HepG2 (cell line): Measurements from ENCODE around the gene ATP8B4. TPM values are rescaled to one million over a fixed set of nuclear protein-coding genes. Genes with fewer than 3 reads are reported as not detected.

Source experiments
- ATAC-seq: fragments of 200-7000 bp; cut with Tn5 transposase; 3 replicates; pipeline ENCODE4 v1.9.1; 2020; ENCODE audit warnings: mild to moderate bottlenecking, moderate library complexity
- BruUV-seq: library from RNA; stranded (reverse); fragments of 400-500 nt; replicated peaks from 2 replicates; lab custom pipeline; 2021; lab: Mats Ljungman, UMichigan
- CTCF ChIA-PET: fragments of 300-600 bp; formaldehyde crosslinking; extraction: SDS; loops from one replicate; lab custom pipeline; 2021; ENCODE audit warnings: low total read pairs, inconsistent platforms, low intra/inter-chr PET ratio; lab: Yijun Ruan, JAX
- POLR2A ChIA-PET: fragments of 350-600 bp; sonication (Branson Sonifier 250); formaldehyde crosslinking; loops from one replicate; lab custom pipeline; 2020; ENCODE audit warnings: antibody characterized with exemption, inconsistent platforms; lab: Yijun Ruan, JAX
- DNase-seq: peaks from one replicate; pipeline ENCODE4 v3.0.0-alpha.2; 2015; ENCODE audit warnings: low spot score
- FAIRE-seq: peaks from 3 replicates; lab custom pipeline; 2011; peaks lifted over from hg19 to GRCh38; lab: Jason Lieb, UNC
- H2AFZ ChIP-seq: one replicate; pipeline ENCODE4 v1.6.1; 2011; ENCODE audit warnings: low read length, inconsistent platforms
- H3K27ac ChIP-seq: fragments of 300-600 bp; 3 replicates; pipeline ENCODE4 v1.8.0; 2011; ENCODE audit warnings: mixed run types, mild to moderate bottlenecking, mixed read lengths, low read length, inconsistent platforms; ENCODE audit not compliant: insufficient read depth; ENCODE audit errors: extremely low read length
- H3K27me3 ChIP-seq, 2 experiments: fragments of 200-600 bp in 1 of 2; 2 replicates in 1 of 2; 3 replicates in 1 of 2; pipeline versions ENCODE4 v1.6.0 to v1.8.0; 2011; ENCODE audit warnings: low read length in 2 of 2, mild to moderate bottlenecking in 2 of 2, moderate library complexity in 2 of 2, inconsistent platforms in 1 of 2; ENCODE audit not compliant: insufficient read depth in 2 of 2, control insufficient read depth in 1 of 2
- H3K36me3 ChIP-seq, 2 experiments: fragments of 200-600 bp in 1 of 2; replicated peaks in 1 of 2; 2 replicates in 1 of 2; 3 replicates in 1 of 2; pipeline versions ENCODE4 v1.5.1 to v1.8.0; 2011; ENCODE audit warnings: low read length in 2 of 2, inconsistent platforms in 1 of 2; ENCODE audit not compliant: insufficient read depth in 2 of 2, control insufficient read depth in 1 of 2
- H3K4me1 ChIP-seq: 2 replicates; pipeline ENCODE4 v1.5.1; 2012; ENCODE audit warnings: low read length, inconsistent platforms; ENCODE audit not compliant: insufficient read depth
- H3K4me2 ChIP-seq: 2 replicates; pipeline ENCODE4 v1.6.0; 2011; ENCODE audit warnings: low read depth, low read length, inconsistent platforms
- H3K4me3 ChIP-seq, 3 experiments: fragments of 200-600 bp in 1 of 3; sonication (generic), shearing (Covaris generic) in 1 of 3; replicated peaks in 1 of 3; 2 replicates each; pipeline ENCODE4 v1.5.1; 2011 to 2016; ENCODE audit warnings: low read length in 3 of 3, inconsistent platforms in 2 of 3, low read depth in 2 of 3, mild to moderate bottlenecking in 2 of 3, control low read depth in 1 of 3, mixed read lengths in 1 of 3; ENCODE audit not compliant: insufficient read depth in 1 of 3
- H3K79me2 ChIP-seq: one replicate; pipeline ENCODE4 v1.6.1; 2011; ENCODE audit warnings: low read length, inconsistent platforms; ENCODE audit not compliant: insufficient read depth
- H3K9ac ChIP-seq: 2 replicates; pipeline ENCODE4 v1.6.0; 2011; ENCODE audit warnings: mild to moderate bottlenecking, low read depth, low read length, inconsistent platforms; ENCODE audit not compliant: insufficient read depth
- H3K9me3 ChIP-seq: 2 replicates; pipeline ENCODE4 v1.5.1; 2012; ENCODE audit warnings: mild to moderate bottlenecking, low read length
- H4K20me1 ChIP-seq: 2 replicates; pipeline ENCODE4 v1.6.0; 2011; ENCODE audit warnings: inconsistent platforms, mild to moderate bottlenecking, low read length, moderate library complexity; ENCODE audit not compliant: insufficient read depth
- CBX2 ChIP-seq, 2 experiments: fragments of 200-600 bp in 1 of 2; sonication (generic); formaldehyde crosslinking in 1 of 2; IDR thresholded peaks; 2 replicates each; pipeline versions ENCODE4 v1.7.0 to v1.8.1; 2018 to 2022; ENCODE audit warnings: low read depth in 2 of 2, low read length in 1 of 2, mild to moderate bottlenecking in 1 of 2, missing genetic modification reagents in 1 of 2
- GZF1 ChIP-seq: sonication (generic); formaldehyde crosslinking; IDR thresholded peaks from 2 replicates; pipeline ENCODE4 v1.5.1; 2020; ENCODE audit warnings: mild to moderate bottlenecking, missing genetic modification reagents
- KDM4B ChIP-seq: sonication (generic); formaldehyde crosslinking; IDR thresholded peaks from 2 replicates; pipeline ENCODE4 v1.4.0; 2020; ENCODE audit warnings: missing genetic modification reagents
- KDM5A ChIP-seq: fragments of 200-600 bp; sonication (generic); IDR thresholded peaks from 2 replicates; pipeline ENCODE4 v1.7.0; 2018; ENCODE audit warnings: antibody characterized with exemption, mild to moderate bottlenecking, low read length, borderline replicate concordance
- RBAK ChIP-seq: sonication (generic); formaldehyde crosslinking; IDR thresholded peaks from 2 replicates; pipeline ENCODE4 v1.5.1; 2020; ENCODE audit warnings: mild to moderate bottlenecking, missing genetic modification reagents
- WGBS: methylation state at CpG from one replicate; pipeline ENCODE4 v1.1.6; 2017; ENCODE audit warnings: low lambda C conversion rate; 5-methylcytosine and 5-hydroxymethylcytosine counted together
- in situ Hi-C: cut with HindIII; loops from 2 replicates; pipeline ENCODE4 v1.10.0; 2017; ENCODE audit warnings: low pct_unique_long_range_greater_than_20kb; ENCODE audit not compliant: extremely low pct_ligation_motif_present
- intact Hi-C: fragments of 100-400 bp; cut with micrococcal nuclease; formaldehyde crosslinking; loops from one replicate; pipeline ENCODE4 v1.10.0; 2022; ENCODE audit not compliant: unreplicated experiment
- polyA plus RNA-seq, 8 experiments: library from polyadenylated mRNA; depleted of rRNA in 3 of 8; stranded (reverse) in 7 of 8; unstranded in 1 of 8; fragments of >200 nt; fragmentation: Illumina TruSeq in 4 of 8; extraction: Trizol in 4 of 8; gene quantifications; 2 replicates each; pipeline versions ENCODE4 v1.2.1 to v1.2.3, GENCODE V29; 2011 to 2016; ENCODE audit warnings: low read depth in 4 of 8, missing spikeins in 1 of 8, mixed read lengths in 1 of 8; ENCODE audit not compliant: insufficient read depth in 1 of 8
- total RNA-seq, 5 experiments: library from RNA; depleted of rRNA; stranded (reverse); fragments of >200 nt; fragmentation: Illumina TruSeq; extraction: Trizol; gene quantifications; 2 replicates each; pipeline ENCODE4 v1.2.3, GENCODE V29; 2016; ENCODE audit warnings: low read depth in 1 of 5
- TF ChIP-seq, protein P1 (sequence below): sonication (generic); formaldehyde crosslinking; IDR thresholded peaks from 2 replicates; pipeline ENCODE4 v1.4.0; 2020; ENCODE audit warnings: missing genetic modification reagents, borderline replicate concordance
- TF ChIP-seq, protein P2 (sequence below): sonication (generic); formaldehyde crosslinking; IDR thresholded peaks from 2 replicates; pipeline ENCODE4 v1.4.0; 2020; ENCODE audit warnings: low read depth, mild to moderate bottlenecking, missing genetic modification reagents

The ATP8B4 gene
- total and polyA plus RNA-seq, 2 of the 13 experiments (the other 11 are each of a cell fraction or from before 2014, with no cell fraction given): 0.24 to 0.69 TPM

DNA sequence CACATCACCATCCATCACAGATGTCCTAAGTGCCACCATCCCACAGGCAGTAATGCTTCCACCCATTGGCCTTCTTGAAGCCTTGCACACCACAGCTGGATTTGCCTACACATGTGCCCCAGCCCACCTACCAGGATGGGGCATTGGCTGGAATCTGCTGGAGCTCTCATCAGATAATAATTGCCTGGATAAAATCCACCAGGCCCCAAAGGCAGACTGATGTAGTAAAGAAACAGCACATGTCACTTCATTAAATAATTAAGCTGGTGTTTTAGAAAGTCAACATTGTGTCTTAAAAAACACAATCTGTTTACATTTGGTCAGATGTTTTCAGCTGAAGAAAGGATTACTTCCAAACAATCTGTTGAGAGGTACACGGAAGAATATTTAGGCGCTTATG is 229.5 kb downstream of the ATP8B4 start (continued):
- TF ChIP-seq, protein P1, sequence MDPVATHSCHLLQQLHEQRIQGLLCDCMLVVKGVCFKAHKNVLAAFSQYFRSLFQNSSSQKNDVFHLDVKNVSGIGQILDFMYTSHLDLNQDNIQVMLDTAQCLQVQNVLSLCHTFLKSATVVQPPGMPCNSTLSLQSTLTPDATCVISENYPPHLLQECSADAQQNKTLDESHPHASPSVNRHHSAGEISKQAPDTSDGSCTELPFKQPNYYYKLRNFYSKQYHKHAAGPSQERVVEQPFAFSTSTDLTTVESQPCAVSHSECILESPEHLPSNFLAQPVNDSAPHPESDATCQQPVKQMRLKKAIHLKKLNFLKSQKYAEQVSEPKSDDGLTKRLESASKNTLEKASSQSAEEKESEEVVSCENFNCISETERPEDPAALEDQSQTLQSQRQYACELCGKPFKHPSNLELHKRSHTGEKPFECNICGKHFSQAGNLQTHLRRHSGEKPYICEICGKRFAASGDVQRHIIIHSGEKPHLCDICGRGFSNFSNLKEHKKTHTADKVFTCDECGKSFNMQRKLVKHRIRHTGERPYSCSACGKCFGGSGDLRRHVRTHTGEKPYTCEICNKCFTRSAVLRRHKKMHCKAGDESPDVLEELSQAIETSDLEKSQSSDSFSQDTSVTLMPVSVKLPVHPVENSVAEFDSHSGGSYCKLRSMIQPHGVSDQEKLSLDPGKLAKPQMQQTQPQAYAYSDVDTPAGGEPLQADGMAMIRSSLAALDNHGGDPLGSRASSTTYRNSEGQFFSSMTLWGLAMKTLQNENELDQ (CRISPR knock-in tag): no peak

DNA sequence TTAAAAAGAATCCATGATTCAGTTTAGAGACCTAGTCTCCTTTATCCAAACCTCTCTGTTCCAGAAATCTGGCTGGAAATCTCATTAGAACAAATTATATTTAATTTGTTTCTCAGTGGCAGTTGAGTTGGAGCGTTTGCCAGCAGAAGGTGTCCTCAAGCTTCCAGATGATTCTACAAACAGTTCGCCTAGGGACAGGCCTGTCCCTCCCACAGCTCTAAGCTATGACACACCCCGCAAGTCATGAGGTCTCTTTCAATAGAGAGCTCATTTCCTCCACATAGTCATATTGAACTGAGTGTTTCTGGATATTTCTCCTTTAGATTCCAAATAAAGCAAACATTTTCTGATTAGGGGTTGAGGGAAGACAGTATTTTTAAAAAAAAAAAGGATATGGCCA is 230.3 kb downstream of the ATP8B4 start:
- no peak overlapping the region for H2AFZ ChIP-seq
- H3K27me3 ChIP-seq: no peaks in the 10 kb centered on the region
- intact Hi-C loops: no loop called here
- H3K4me2 ChIP-seq: no peak overlapping the region
- no peak for TF ChIP-seq KDM4B (CRISPR knock-in tag)
- ATAC-seq: no peak
- FAIRE-seq: no peak
- ChIA-PET CTCF (no interaction called here), POLR2A (no interaction called here)
- no peak overlapping the region for H3K27ac ChIP-seq
- no peaks in the 10 kb centered on the region for H3K36me3 ChIP-seq
- in situ Hi-C loops: no loop called here
- H3K4me1 ChIP-seq: no peaks in the 10 kb centered on the region
- BruUV-seq: no TSS peak
- no peak overlapping the region for H3K9ac ChIP-seq
- no peak overlapping the region for H3K4me3 ChIP-seq
- WGBS: 38% methylated on average over 3 of the region's 3 CpGs
- DNase-seq: no peak
- no peaks in the 10 kb centered on the region for H4K20me1 ChIP-seq
- no peaks in the 10 kb centered on the region for H3K9me3 ChIP-seq
- no peaks in the 10 kb centered on the region for H3K79me2 ChIP-seq

DNA sequence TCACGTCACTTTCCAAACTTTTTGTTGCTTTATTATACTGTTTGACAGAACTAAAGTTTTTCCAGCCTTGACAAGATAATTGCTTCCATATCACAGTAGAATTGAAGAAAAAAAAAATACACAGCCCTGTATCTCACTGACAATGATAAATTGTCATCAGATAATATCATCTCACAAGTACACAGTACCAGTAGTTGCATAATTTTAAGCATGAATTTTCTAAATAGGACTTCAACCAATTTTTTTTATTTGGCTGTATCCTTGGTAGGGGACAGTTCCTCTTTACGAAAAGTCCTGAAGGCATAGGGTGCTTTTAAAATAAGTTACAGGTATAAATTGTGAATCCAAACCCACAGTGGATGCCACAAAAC is 230.7 kb downstream of the ATP8B4 start:
- 43% methylated on average over 2 of the region's 2 CpGs for WGBS
- POLR2A ChIA-PET: no interaction called here

More for the DNA sequence above, 230.7 kb downstream of the ATP8B4 start:
- Histone ChIP-seq H3K79me2 (no peaks in the 10 kb centered on the region), H3K4me3 (no peak overlapping the region), H3K9me3 (no peaks in the 10 kb centered on the region), H3K27ac (no peak overlapping the region), H3K9ac (no peak overlapping the region), H3K4me2 (no peak overlapping the region), H4K20me1 (no peaks in the 10 kb centered on the region), H3K27me3 (no peaks in the 10 kb centered on the region), H2AFZ (no peak overlapping the region), H3K36me3 (no peaks in the 10 kb centered on the region), H3K4me1 (no peaks in the 10 kb centered on the region)
- intact Hi-C loops: no loop called here
- ATAC-seq (no peak), DNase-seq (no peak), FAIRE-seq (no peak)
- TF ChIP-seq CBX2 (IDR thresholded peaks at IDR 0.05; ENCODE audit: low read depth, low read length) (no peak), CBX2 (CRISPR knock-in tag; IDR thresholded peaks at IDR 0.05; ENCODE audit: low read depth) (no peak), GZF1 (CRISPR knock-in tag) (no peak), RBAK (CRISPR knock-in tag) (no peak), KDM5A (no peak)
- TF ChIP-seq, protein P2, sequence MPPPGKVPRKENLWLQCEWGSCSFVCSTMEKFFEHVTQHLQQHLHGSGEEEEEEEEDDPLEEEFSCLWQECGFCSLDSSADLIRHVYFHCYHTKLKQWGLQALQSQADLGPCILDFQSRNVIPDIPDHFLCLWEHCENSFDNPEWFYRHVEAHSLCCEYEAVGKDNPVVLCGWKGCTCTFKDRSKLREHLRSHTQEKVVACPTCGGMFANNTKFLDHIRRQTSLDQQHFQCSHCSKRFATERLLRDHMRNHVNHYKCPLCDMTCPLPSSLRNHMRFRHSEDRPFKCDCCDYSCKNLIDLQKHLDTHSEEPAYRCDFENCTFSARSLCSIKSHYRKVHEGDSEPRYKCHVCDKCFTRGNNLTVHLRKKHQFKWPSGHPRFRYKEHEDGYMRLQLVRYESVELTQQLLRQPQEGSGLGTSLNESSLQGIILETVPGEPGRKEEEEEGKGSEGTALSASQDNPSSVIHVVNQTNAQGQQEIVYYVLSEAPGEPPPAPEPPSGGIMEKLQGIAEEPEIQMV (CRISPR knock-in tag): no peak
- BruUV-seq: no TSS peak
- in situ Hi-C loops: no loop called here
- CTCF ChIA-PET: no interaction called here
